ENCODE results near the gene JMJD6. TPM values are rescaled to one million over a fixed set of nuclear protein-coding genes. Genes with fewer than 3 reads are reported as not detected.
A peak's percentile ranks its signal among the peaks of the same experiment; 100 is the strongest.

JMJD6 gene
- total and polyA plus RNA-seq, 9 of the 15 experiments (the other 6 are each of a cell fraction or from before 2014, with no cell fraction given): 2.5 to 52.3 (median 36.3) TPM

GRCh38 chr17:76726231-76726775, at the start of gene JMJD6 (continued):
- TF ChIP-seq ZNF436 (CRISPR knock-in tag; IDR thresholded peaks at IDR 0.05) (no peak), NFIC (IDR thresholded peaks at IDR 0.05) (no peak), MAX (CRISPR knock-in tag; IDR thresholded peaks at IDR 0.05) (peak; percentile 74; the same call in 1 of the 2 replicates), E2F8 (IDR thresholded peaks at IDR 0.05; ENCODE audit: low read depth, partially characterized antibody) (no peak), ZNF780A (CRISPR knock-in tag; IDR thresholded peaks at IDR 0.05) (no peak), TEAD1 (CRISPR knock-in tag; IDR thresholded peaks at IDR 0.05) (peak in 1 of 2 experiments; percentile 86; a peak in 2 of 4 replicates), ETV6 (IDR thresholded peaks at IDR 0.05; ENCODE audit: borderline replicate concordance in 1 of 2, low read depth in 2 of 2, low read length in 1 of 2) (no peak), ETV6 (CRISPR knock-in tag; IDR thresholded peaks at IDR 0.05; ENCODE audit: borderline replicate concordance) (no peak), GABPB1 (CRISPR knock-in tag; IDR thresholded peaks at IDR 0.05) (no peak), NEUROD1 (IDR thresholded peaks at IDR 0.05; ENCODE audit: borderline replicate concordance, low read depth, low read length, partially characterized antibody) (no peak), THAP12 (CRISPR knock-in tag; IDR thresholded peaks at IDR 0.05) (peak; percentile 52), REST (IDR thresholded peaks at IDR 0.05; ENCODE audit: borderline replicate concordance) (no peak), REST (CRISPR knock-in tag; IDR thresholded peaks at IDR 0.05; ENCODE audit: low read depth) (0 out of 2 replicates have a peak, but pooled peaks have one; percentile 21), ETV5 (CRISPR knock-in tag; IDR thresholded peaks at IDR 0.05; ENCODE audit: low read depth) (peak; percentile 58; the same call in 1 of the 2 replicates)
